ENCODE data around the gene AVPR1B.

Gene AVPR1B

GRCh38 chr1:206142770-206143169 lies 25.6 kb upstream of the AVPR1B start:
- no peak for TF ChIP-seq CTCF (IDR thresholded peaks at IDR 0.05; ENCODE audit: poor library complexity, severe bottlenecking)
- H3K9me3 ChIP-seq (ENCODE audit: severe bottlenecking) = no peaks in the 10 kb centered on the region
- DNase-seq (ENCODE audit: low spot score) = no peak
- H3K36me3 ChIP-seq (ENCODE audit: low read depth) = no peaks in the 10 kb centered on the region
- no peak for ATAC-seq (ENCODE audit: low read depth)
- H3K27me3 ChIP-seq (ENCODE audit: insufficient read depth, poor library complexity, severe bottlenecking) = no peaks in the 10 kb centered on the region
- H3K4me1 ChIP-seq (ENCODE audit: insufficient read depth, poor library complexity, severe bottlenecking) = no peaks in the 10 kb centered on the region
- no peak overlapping the region for H3K27ac ChIP-seq (ENCODE audit: poor library complexity, severe bottlenecking)
- H3K4me3 ChIP-seq (ENCODE audit: severe bottlenecking) = no peak overlapping the region

GRCh38 chr1:206142011-206142410 lies 24.8 kb upstream of the AVPR1B start:
- no peak overlapping the region for H3K27ac ChIP-seq (ENCODE audit: poor library complexity, severe bottlenecking)
- no peak overlapping the region for H3K4me3 ChIP-seq (ENCODE audit: severe bottlenecking)
- H3K4me1 ChIP-seq (ENCODE audit: insufficient read depth, poor library complexity, severe bottlenecking) = no peaks in the 10 kb centered on the region
- H3K27me3 ChIP-seq (ENCODE audit: insufficient read depth, poor library complexity, severe bottlenecking) = no peaks in the 10 kb centered on the region
- H3K9me3 ChIP-seq (ENCODE audit: severe bottlenecking) = no peaks in the 10 kb centered on the region
- no peaks in the 10 kb centered on the region for H3K36me3 ChIP-seq (ENCODE audit: low read depth)
- ATAC-seq (ENCODE audit: low read depth) (no peak), DNase-seq (ENCODE audit: low spot score) (no peak)
- no peak for TF ChIP-seq CTCF (IDR thresholded peaks at IDR 0.05; ENCODE audit: poor library complexity, severe bottlenecking)

- Histone ChIP-seq H3K4me1 (ENCODE audit: insufficient read depth, poor library complexity, severe bottlenecking) (no peaks in the 10 kb centered on the region), H3K27ac (ENCODE audit: poor library complexity, severe bottlenecking) (no peak overlapping the region), H3K9me3 (ENCODE audit: severe bottlenecking) (no peaks in the 10 kb centered on the region), H3K4me3 (ENCODE audit: severe bottlenecking) (no peak overlapping the region), H3K27me3 (ENCODE audit: insufficient read depth, poor library complexity, severe bottlenecking) (no peaks in the 10 kb centered on the region), H3K36me3 (ENCODE audit: low read depth) (no peaks in the 10 kb centered on the region)
- ATAC-seq (ENCODE audit: low read depth) (no peak), DNase-seq (ENCODE audit: low spot score) (no peak)
- no peak for TF ChIP-seq CTCF (IDR thresholded peaks at IDR 0.05; ENCODE audit: poor library complexity, severe bottlenecking)
Observed at GRCh38 chr1:206136241-206136640, 19.1 kb upstream of the AVPR1B start.

GRCh38 chr1:206135248-206135647 lies 18.1 kb upstream of the AVPR1B start:
- Histone ChIP-seq H3K27ac (ENCODE audit: poor library complexity, severe bottlenecking) (no peak overlapping the region), H3K4me1 (ENCODE audit: insufficient read depth, poor library complexity, severe bottlenecking) (no peaks in the 10 kb centered on the region), H3K27me3 (ENCODE audit: insufficient read depth, poor library complexity, severe bottlenecking) (no peaks in the 10 kb centered on the region), H3K36me3 (ENCODE audit: low read depth) (no peaks in the 10 kb centered on the region), H3K4me3 (ENCODE audit: severe bottlenecking) (no peak overlapping the region), H3K9me3 (ENCODE audit: severe bottlenecking) (no peaks in the 10 kb centered on the region)
- TF ChIP-seq CTCF (IDR thresholded peaks at IDR 0.05; ENCODE audit: poor library complexity, severe bottlenecking) = no peak
- DNase-seq (ENCODE audit: low spot score) (no peak), ATAC-seq (ENCODE audit: low read depth) (no peak)

- Histone ChIP-seq H3K4me3 (ENCODE audit: severe bottlenecking) (no peak overlapping the region), H3K27me3 (ENCODE audit: insufficient read depth, poor library complexity, severe bottlenecking) (no peaks in the 10 kb centered on the region), H3K27ac (ENCODE audit: poor library complexity, severe bottlenecking) (no peak overlapping the region), H3K9me3 (ENCODE audit: severe bottlenecking) (no peaks in the 10 kb centered on the region), H3K36me3 (ENCODE audit: low read depth) (no peaks in the 10 kb centered on the region), H3K4me1 (ENCODE audit: insufficient read depth, poor library complexity, severe bottlenecking) (no peaks in the 10 kb centered on the region)
- ATAC-seq (ENCODE audit: low read depth) = no peak
- TF ChIP-seq CTCF (IDR thresholded peaks at IDR 0.05; ENCODE audit: poor library complexity, severe bottlenecking) = no peak
- no peak for DNase-seq (ENCODE audit: low spot score)
Observed at GRCh38 chr1:206133751-206134415, 16.7 kb upstream of the AVPR1B start.

Data from RWPE2 (cell line).